ENCODE measurements around the gene MRPS16.
A peak's percentile ranks its signal among the peaks of the same experiment; 100 is the strongest.

Gene MRPS16

GRCh38 chr10:73251683-73252444, 580 bp downstream of the MRPS16 start:
- peak overlapping the region; percentile 96 for H3K27ac Mint-ChIP-seq
- H3K36me3 Mint-ChIP-seq: peaks cover 8% of the 10 kb centered on the region
- H3K4me3 Mint-ChIP-seq: peak overlapping the region; percentile 99
- no peaks in the 10 kb centered on the region for H3K9me3 Mint-ChIP-seq
- ATAC-seq (ENCODE audit: low read depth): no peak
- peaks cover 27% of the 10 kb centered on the region for H3K4me1 Mint-ChIP-seq
- no peaks in the 10 kb centered on the region for H3K27me3 Mint-ChIP-seq
- DNase-seq (ENCODE audit: low spot score in 2 of 2): no peak

GRCh38 chr10:73248259-73248724, 4.2 kb downstream of the MRPS16 start:
- Mint-ChIP-seq H3K27me3 (no peaks in the 10 kb centered on the region), H3K36me3 (peaks cover 16% of the 10 kb centered on the region), H3K27ac (peak overlapping the region; percentile 96), H3K9me3 (no peaks in the 10 kb centered on the region), H3K4me1 (peaks cover 38% of the 10 kb centered on the region), H3K4me3 (peak overlapping the region; percentile 32)
- DNase-seq (ENCODE audit: low spot score in 2 of 2) (no peak), ATAC-seq (ENCODE audit: low read depth) (no peak)

- Mint-ChIP-seq H3K4me1 (peaks cover 37% of the 10 kb centered on the region), H3K4me3 (peak overlapping the region; percentile 94), H3K27me3 (no peaks in the 10 kb centered on the region), H3K36me3 (peaks cover 21% of the 10 kb centered on the region), H3K9me3 (no peaks in the 10 kb centered on the region), H3K27ac (peak overlapping the region; percentile 96)
- no peak for ATAC-seq (ENCODE audit: low read depth)
- peak in 1 of 2 donors; percentile 3 for DNase-seq (ENCODE audit: low spot score in 2 of 2)
Measured at GRCh38 chr10:73247509-73248258, 4.8 kb downstream of the MRPS16 start.

- ATAC-seq (ENCODE audit: low read depth): peak; percentile 84
- Mint-ChIP-seq H3K27me3 (no peaks in the 10 kb centered on the region), H3K36me3 (peaks cover 25% of the 10 kb centered on the region), H3K27ac (peak within 1 kb of the TSS; percentile 96), H3K4me3 (peak within 1 kb of the TSS; percentile 94), H3K4me1 (peaks cover 35% of the 10 kb centered on the region), H3K9me3 (no peaks in the 10 kb centered on the region)
- DNase-seq (ENCODE audit: low spot score in 2 of 2): peak; percentile 95 to 99
Measured at GRCh38 chr10:73246646-73247508, 5.6 kb downstream of the MRPS16 start, which contains the start of gene DNAJC9. DNAJC9 (minus strand) TSS chr10:73247255; CDS start chr10:73247189, 66 bp downstream.

GRCh38 chr10:73246322-73246645, 6.2 kb downstream of the MRPS16 start:
- Mint-ChIP-seq H3K27ac (peak overlapping the region; percentile 96), H3K4me1 (peaks cover 31% of the 10 kb centered on the region), H3K27me3 (no peaks in the 10 kb centered on the region), H3K4me3 (peak overlapping the region; percentile 94), H3K9me3 (no peaks in the 10 kb centered on the region), H3K36me3 (peaks cover 25% of the 10 kb centered on the region)
- ATAC-seq (ENCODE audit: low read depth) (no peak), DNase-seq (ENCODE audit: low spot score in 2 of 2) (no peak)

- DNase-seq (ENCODE audit: low spot score in 2 of 2) (no peak), ATAC-seq (ENCODE audit: low read depth) (no peak)
- Mint-ChIP-seq H3K27me3 (no peaks in the 10 kb centered on the region), H3K27ac (peak overlapping the region; percentile 55), H3K36me3 (peaks cover 19% of the 10 kb centered on the region), H3K9me3 (no peaks in the 10 kb centered on the region), H3K4me1 (peaks cover 23% of the 10 kb centered on the region), H3K4me3 (no peak overlapping the region)
Measured at GRCh38 chr10:73244866-73245477, 7.5 kb downstream of the MRPS16 start.

- Mint-ChIP-seq H3K9me3 (no peaks in the 10 kb centered on the region), H3K4me1 (peaks cover 8% of the 10 kb centered on the region), H3K4me3 (no peak overlapping the region), H3K36me3 (peaks cover 16% of the 10 kb centered on the region), H3K27ac (no peak overlapping the region), H3K27me3 (no peaks in the 10 kb centered on the region)
- no peak for DNase-seq (ENCODE audit: low spot score in 2 of 2)
- no peak for ATAC-seq (ENCODE audit: low read depth)
Measured at GRCh38 chr10:73239908-73240307, 12.5 kb downstream of the MRPS16 start.

GRCh38 chr10:73238990-73239566, 13.4 kb downstream of the MRPS16 start:
- no peak overlapping the region for H3K27ac Mint-ChIP-seq
- peaks cover 16% of the 10 kb centered on the region for H3K36me3 Mint-ChIP-seq
- H3K4me1 Mint-ChIP-seq: peaks cover 1% of the 10 kb centered on the region
- DNase-seq (ENCODE audit: low spot score in 2 of 2) (no peak), ATAC-seq (ENCODE audit: low read depth) (no peak)
- no peaks in the 10 kb centered on the region for H3K9me3 Mint-ChIP-seq
- no peaks in the 10 kb centered on the region for H3K27me3 Mint-ChIP-seq
- no peak overlapping the region for H3K4me3 Mint-ChIP-seq

GRCh38 chr10:73234695-73235094, 17.7 kb downstream of the MRPS16 start:
- DNase-seq (ENCODE audit: low spot score in 2 of 2): no peak
- Mint-ChIP-seq H3K4me3 (no peak overlapping the region), H3K27me3 (no peaks in the 10 kb centered on the region), H3K27ac (no peak overlapping the region), H3K4me1 (no peaks in the 10 kb centered on the region), H3K36me3 (peaks cover 10% of the 10 kb centered on the region), H3K9me3 (no peaks in the 10 kb centered on the region)
- ATAC-seq (ENCODE audit: low read depth): no peak

- H3K36me3 Mint-ChIP-seq: peaks cover 11% of the 10 kb centered on the region
- H3K27me3 Mint-ChIP-seq: no peaks in the 10 kb centered on the region
- no peaks in the 10 kb centered on the region for H3K4me1 Mint-ChIP-seq
- no peak overlapping the region for H3K4me3 Mint-ChIP-seq
- DNase-seq (ENCODE audit: low spot score in 2 of 2): no peak
- H3K27ac Mint-ChIP-seq: no peak overlapping the region
- ATAC-seq (ENCODE audit: low read depth): no peak
- H3K9me3 Mint-ChIP-seq: no peaks in the 10 kb centered on the region
Measured at GRCh38 chr10:73233883-73234282, 18.6 kb downstream of the MRPS16 start.

- Mint-ChIP-seq H3K27ac (peak overlapping the region; percentile 48), H3K4me1 (no peaks in the 10 kb centered on the region), H3K4me3 (no peak overlapping the region), H3K36me3 (peaks cover 11% of the 10 kb centered on the region), H3K27me3 (no peaks in the 10 kb centered on the region), H3K9me3 (no peaks in the 10 kb centered on the region)
- DNase-seq (ENCODE audit: low spot score in 2 of 2) (no peak), ATAC-seq (ENCODE audit: low read depth) (no peak)
Measured at GRCh38 chr10:73232887-73233286, 19.6 kb downstream of the MRPS16 start.

GRCh38 chr10:73229567-73229966, 22.9 kb downstream of the MRPS16 start:
- peak overlapping the region; percentile 24 for H3K27ac Mint-ChIP-seq
- H3K9me3 Mint-ChIP-seq: no peaks in the 10 kb centered on the region
- H3K4me3 Mint-ChIP-seq: no peak overlapping the region
- H3K27me3 Mint-ChIP-seq: no peaks in the 10 kb centered on the region
- DNase-seq (ENCODE audit: low spot score in 2 of 2) (no peak), ATAC-seq (ENCODE audit: low read depth) (no peak)
- H3K36me3 Mint-ChIP-seq: peaks cover 8% of the 10 kb centered on the region
- no peaks in the 10 kb centered on the region for H3K4me1 Mint-ChIP-seq

GRCh38 chr10:73228247-73228646, 24.2 kb downstream of the MRPS16 start:
- no peaks in the 10 kb centered on the region for H3K27me3 Mint-ChIP-seq
- ATAC-seq (ENCODE audit: low read depth) (no peak), DNase-seq (ENCODE audit: low spot score in 2 of 2) (no peak)
- H3K4me3 Mint-ChIP-seq: no peak overlapping the region
- peaks cover 8% of the 10 kb centered on the region for H3K36me3 Mint-ChIP-seq
- no peaks in the 10 kb centered on the region for H3K9me3 Mint-ChIP-seq
- H3K27ac Mint-ChIP-seq: no peak overlapping the region
- no peaks in the 10 kb centered on the region for H3K4me1 Mint-ChIP-seq
